ENCODE results near the gene CLDN6.

The CLDN6 gene

GRCh38 chr16:3026609-3027488, 8.9 kb upstream of the CLDN6 start:
- DNase-seq: no peak
- Mint-ChIP-seq H3K4me1 (ENCODE audit: low read depth) (peaks cover 50% of the 10 kb centered on the region), H3K4me3 (no peak overlapping the region), H3K27ac (no peak overlapping the region), H3K27me3 (peaks cover 28% of the 10 kb centered on the region), H3K36me3 (ENCODE audit: low read depth) (peaks cover 29% of the 10 kb centered on the region), H3K9me3 (no peaks in the 10 kb centered on the region)

GRCh38 chr16:3026003-3026378, 8.0 kb upstream of the CLDN6 start:
- Mint-ChIP-seq H3K4me3 (no peak overlapping the region), H3K27ac (no peak overlapping the region), H3K9me3 (no peaks in the 10 kb centered on the region), H3K4me1 (ENCODE audit: low read depth) (peaks cover 57% of the 10 kb centered on the region), H3K27me3 (peaks cover 23% of the 10 kb centered on the region), H3K36me3 (ENCODE audit: low read depth) (peaks cover 30% of the 10 kb centered on the region)
- DNase-seq: no peak

GRCh38 chr16:3025032-3026002, 7.3 kb upstream of the CLDN6 start:
- H3K9me3 Mint-ChIP-seq: no peaks in the 10 kb centered on the region
- H3K4me1 Mint-ChIP-seq (ENCODE audit: low read depth): peaks cover 62% of the 10 kb centered on the region
- H3K27ac Mint-ChIP-seq: no peak overlapping the region
- H3K36me3 Mint-ChIP-seq (ENCODE audit: low read depth): peaks cover 30% of the 10 kb centered on the region
- H3K27me3 Mint-ChIP-seq: peaks cover 17% of the 10 kb centered on the region
- H3K4me3 Mint-ChIP-seq: peak overlapping the region; percentile 88
- no peak for DNase-seq

- peak within 1 kb of the TSS; percentile 99 for H3K27ac Mint-ChIP-seq
- no peaks in the 10 kb centered on the region for H3K9me3 Mint-ChIP-seq
- H3K36me3 Mint-ChIP-seq (ENCODE audit: low read depth): peaks cover 30% of the 10 kb centered on the region
- peaks cover 7% of the 10 kb centered on the region for H3K27me3 Mint-ChIP-seq
- peak within 1 kb of the TSS; percentile 88 for H3K4me3 Mint-ChIP-seq
- peaks cover 56% of the 10 kb centered on the region for H3K4me1 Mint-ChIP-seq (ENCODE audit: low read depth)
- peak; percentile 97 for DNase-seq
Measured at GRCh38 chr16:3023669-3024478, 5.9 kb upstream of the CLDN6 start, which contains the start of the genes HCFC1R1 and THOC6. Gene HCFC1R1, minus strand, starts transcription at chr16:3023942. Its CDS starts 1 bp downstream, at chr16:3023941. Gene THOC6, plus strand, starts transcription at chr16:3024035. Its CDS starts 292 bp downstream, at chr16:3024327.

- peaks cover 57% of the 10 kb centered on the region for H3K4me1 Mint-ChIP-seq (ENCODE audit: low read depth)
Measured at GRCh38 chr16:3023415-3023668, 5.4 kb upstream of the CLDN6 start.

GRCh38 chr16:3022684-3023414, 4.9 kb upstream of the CLDN6 start:
- peaks cover 59% of the 10 kb centered on the region for H3K4me1 Mint-ChIP-seq (ENCODE audit: low read depth)
- DNase-seq: peak; percentile 58

More at GRCh38 chr16:3023415-3023668, 5.4 kb upstream of the CLDN6 start:
- Mint-ChIP-seq H3K27ac (peak overlapping the region; percentile 99), H3K27me3 (peaks cover 9% of the 10 kb centered on the region), H3K9me3 (no peaks in the 10 kb centered on the region), H3K36me3 (ENCODE audit: low read depth) (peaks cover 30% of the 10 kb centered on the region), H3K4me3 (peak overlapping the region; percentile 88)
- peak; percentile 65 for DNase-seq

GRCh38 chr16:3022208-3022683, 4.3 kb upstream of the CLDN6 start:
- Mint-ChIP-seq H3K27ac (peak overlapping the region; percentile 99), H3K36me3 (ENCODE audit: low read depth) (peaks cover 25% of the 10 kb centered on the region), H3K27me3 (peaks cover 10% of the 10 kb centered on the region), H3K4me1 (ENCODE audit: low read depth) (peaks cover 56% of the 10 kb centered on the region), H3K4me3 (peak overlapping the region; percentile 88), H3K9me3 (no peaks in the 10 kb centered on the region)
- peak; percentile 91 for DNase-seq

More at GRCh38 chr16:3022684-3023414, 4.9 kb upstream of the CLDN6 start:
- Mint-ChIP-seq H3K27me3 (peaks cover 9% of the 10 kb centered on the region), H3K4me3 (peak overlapping the region; percentile 88), H3K27ac (peak overlapping the region; percentile 99), H3K9me3 (no peaks in the 10 kb centered on the region), H3K36me3 (ENCODE audit: low read depth) (peaks cover 29% of the 10 kb centered on the region)

- H3K4me1 Mint-ChIP-seq (ENCODE audit: low read depth): peaks cover 56% of the 10 kb centered on the region
- peaks cover 19% of the 10 kb centered on the region for H3K36me3 Mint-ChIP-seq (ENCODE audit: low read depth)
- peak; percentile 85 for DNase-seq
- no peaks in the 10 kb centered on the region for H3K9me3 Mint-ChIP-seq
- peak overlapping the region; percentile 88 for H3K4me3 Mint-ChIP-seq
- H3K27me3 Mint-ChIP-seq: peaks cover 14% of the 10 kb centered on the region
- peak overlapping the region; percentile 99 for H3K27ac Mint-ChIP-seq
Measured at GRCh38 chr16:3021449-3022207, 3.6 kb upstream of the CLDN6 start.

GRCh38 chr16:3020604-3021448, 2.8 kb upstream of the CLDN6 start:
- H3K36me3 Mint-ChIP-seq (ENCODE audit: low read depth): peaks cover 11% of the 10 kb centered on the region
- peaks cover 14% of the 10 kb centered on the region for H3K27me3 Mint-ChIP-seq
- peak overlapping the region; percentile 88 for H3K4me3 Mint-ChIP-seq
- peak overlapping the region; percentile 99 for H3K27ac Mint-ChIP-seq
- peak; percentile 70 for DNase-seq
- H3K9me3 Mint-ChIP-seq: no peaks in the 10 kb centered on the region
- H3K4me1 Mint-ChIP-seq (ENCODE audit: low read depth): peaks cover 56% of the 10 kb centered on the region

GRCh38 chr16:3020247-3020603, 2.2 kb upstream of the CLDN6 start, which contains the start of gene TNFRSF12A:
Gene TNFRSF12A, plus strand, starts transcription at chr16:3020368. Its CDS starts 30 bp downstream, at chr16:3020398.
- H3K4me1 Mint-ChIP-seq (ENCODE audit: low read depth): peaks cover 52% of the 10 kb centered on the region
- H3K27ac Mint-ChIP-seq: peak within 1 kb of the TSS; percentile 99
- peak within 1 kb of the TSS; percentile 88 for H3K4me3 Mint-ChIP-seq
- H3K27me3 Mint-ChIP-seq: peaks cover 14% of the 10 kb centered on the region
- H3K9me3 Mint-ChIP-seq: no peaks in the 10 kb centered on the region
- peaks cover 5% of the 10 kb centered on the region for H3K36me3 Mint-ChIP-seq (ENCODE audit: low read depth)
- DNase-seq: peak; percentile 80

GRCh38 chr16:3019594-3020246, 1.7 kb upstream of the CLDN6 start:
- DNase-seq: no peak
- Mint-ChIP-seq H3K9me3 (no peaks in the 10 kb centered on the region), H3K36me3 (ENCODE audit: low read depth) (peaks cover 5% of the 10 kb centered on the region), H3K4me3 (peak overlapping the region; percentile 88), H3K27me3 (peaks cover 16% of the 10 kb centered on the region), H3K4me1 (ENCODE audit: low read depth) (peaks cover 48% of the 10 kb centered on the region), H3K27ac (peak overlapping the region; percentile 87)

GRCh38 chr16:3017344-3017743, 639 bp downstream of the CLDN6 start:
- Mint-ChIP-seq H3K27ac (no peak overlapping the region), H3K9me3 (no peaks in the 10 kb centered on the region), H3K36me3 (ENCODE audit: low read depth) (peaks cover 1% of the 10 kb centered on the region), H3K4me1 (ENCODE audit: low read depth) (peaks cover 34% of the 10 kb centered on the region), H3K4me3 (no peak overlapping the region), H3K27me3 (peaks cover 28% of the 10 kb centered on the region)
- no peak for DNase-seq

Data from activated T-cell treated with anti-CD3 and anti-CD28 coated beads, Interleukin-2, amount 50 U/mL, for 24 hours (primary cell).